ENCODE results near the gene RNF125.
"Not testable (repeated sequence)": the region's sequence is repeated elsewhere in the genome, so short reads cannot be mapped to it uniquely, and the experiment has no call there.

The RNF125 gene

DNA sequence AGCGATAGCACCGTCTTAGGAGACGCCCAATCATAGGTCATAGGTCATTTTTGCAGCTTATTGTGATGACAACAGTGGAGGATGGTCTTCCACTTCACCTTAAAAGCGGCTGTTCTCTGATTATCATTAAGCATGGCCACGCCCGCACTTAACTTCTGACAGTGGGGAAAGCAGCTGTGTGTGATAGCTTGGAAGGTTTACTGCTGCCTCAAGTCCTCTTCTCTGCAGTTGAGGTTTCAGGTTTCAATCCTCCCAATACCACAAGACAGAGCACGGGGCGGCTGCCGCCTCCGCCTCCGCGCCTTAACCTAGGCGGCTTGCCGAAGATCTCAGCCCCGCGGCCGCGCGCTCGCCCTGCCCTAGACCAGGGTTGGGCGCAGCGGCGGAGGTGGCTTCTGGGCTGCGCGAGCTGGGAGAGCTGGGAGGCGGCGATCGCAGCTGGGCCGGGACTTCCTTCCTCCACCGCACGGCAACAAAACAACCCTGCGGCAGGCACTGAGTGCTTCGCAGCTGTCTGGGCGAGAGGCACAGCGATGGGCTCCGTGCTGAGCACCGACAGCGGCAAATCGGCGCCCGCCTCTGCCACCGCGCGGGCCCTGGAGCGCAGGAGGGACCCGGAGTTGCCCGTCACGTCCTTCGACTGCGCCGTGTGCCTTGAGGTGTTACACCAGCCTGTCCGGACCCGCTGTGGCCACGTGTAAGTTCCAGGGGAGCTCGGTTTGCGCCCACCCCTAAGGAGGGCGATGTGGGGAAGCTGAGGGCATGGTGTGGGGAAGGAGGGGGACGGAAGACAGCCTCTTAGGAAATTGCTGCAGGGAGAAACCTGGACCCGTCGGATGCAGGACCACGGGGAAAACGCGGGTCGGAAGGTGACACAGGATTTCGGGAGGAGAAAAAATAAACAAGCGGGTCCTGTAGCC lies at the start of gene RNF125:
Gene RNF125 (plus strand): TSS at position 495 of the 920 bp plus-strand sequence. CDS start 39 bp downstream, at position 534.
- no peak for FAIRE-seq

DNA sequence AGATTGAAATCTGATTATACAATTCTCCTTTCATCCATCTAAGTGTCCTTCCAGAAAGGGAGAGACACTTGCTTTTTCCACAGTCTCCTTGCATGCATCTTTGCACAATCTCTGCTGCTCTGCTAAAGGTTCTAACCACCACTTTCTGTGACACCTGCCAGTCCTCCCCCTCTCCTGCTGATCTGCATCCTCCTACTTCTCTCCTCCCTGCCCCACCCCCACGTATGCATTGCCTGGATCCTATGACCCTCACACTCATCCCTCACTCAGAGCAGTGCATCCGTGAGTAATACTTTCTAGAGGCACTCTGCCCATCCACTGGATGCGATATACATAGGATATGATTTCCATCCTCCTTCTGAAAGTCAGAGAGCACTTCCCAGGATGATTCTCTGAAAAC lies 48.0 kb upstream of the RNF125 start:
- no peak for FAIRE-seq

DNA sequence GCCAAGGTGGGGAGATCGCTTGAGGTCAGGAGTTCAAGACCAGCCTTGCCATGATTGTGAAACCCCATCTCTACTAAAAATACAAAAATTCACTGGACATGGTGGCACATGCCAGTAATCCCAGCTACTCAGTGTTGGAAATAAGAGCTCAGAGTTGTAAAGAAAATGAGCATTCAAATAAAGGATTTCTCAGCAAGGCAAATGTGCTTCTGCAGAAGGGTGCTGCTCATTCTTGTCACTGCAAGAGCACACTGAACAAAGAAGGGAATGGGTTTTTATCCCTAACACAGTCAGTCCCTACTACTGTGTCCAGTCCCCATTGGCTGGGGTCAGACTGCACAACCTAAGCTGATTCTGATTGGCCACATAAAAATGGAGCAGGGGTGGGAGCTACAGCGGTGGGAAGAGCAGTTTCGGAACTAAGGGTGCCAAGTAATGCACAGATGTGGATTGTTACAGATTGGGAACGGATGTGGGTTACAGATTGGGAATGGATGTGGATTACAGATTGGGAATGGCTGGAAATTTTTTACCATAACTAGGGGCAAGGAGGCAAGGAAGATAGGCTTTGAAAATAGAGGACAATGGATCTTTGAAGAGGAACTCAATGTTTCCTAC lies 44.6 kb upstream of the RNF125 start:
- FAIRE-seq, result no peak

DNA sequence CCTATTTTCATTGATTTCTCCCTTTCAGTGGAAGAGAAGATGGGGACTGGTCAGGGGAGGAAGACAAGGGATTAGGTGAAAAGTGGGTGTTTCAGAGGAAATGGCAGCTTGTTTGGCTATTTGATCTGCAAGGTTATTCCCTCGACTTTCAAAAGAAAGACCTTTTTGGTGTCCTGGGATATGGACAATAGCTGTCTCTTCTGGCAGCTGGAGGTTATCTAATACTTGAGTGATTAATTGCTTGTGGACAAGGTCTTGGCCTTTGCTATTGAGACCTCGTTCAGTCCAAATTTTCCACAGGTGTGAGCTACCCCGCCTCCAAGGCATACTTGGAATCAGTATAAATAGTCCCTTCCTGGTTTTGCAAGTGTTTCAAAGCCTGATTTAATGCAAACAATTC lies 42.4 kb upstream of the RNF125 start:
- no peak for FAIRE-seq

DNA sequence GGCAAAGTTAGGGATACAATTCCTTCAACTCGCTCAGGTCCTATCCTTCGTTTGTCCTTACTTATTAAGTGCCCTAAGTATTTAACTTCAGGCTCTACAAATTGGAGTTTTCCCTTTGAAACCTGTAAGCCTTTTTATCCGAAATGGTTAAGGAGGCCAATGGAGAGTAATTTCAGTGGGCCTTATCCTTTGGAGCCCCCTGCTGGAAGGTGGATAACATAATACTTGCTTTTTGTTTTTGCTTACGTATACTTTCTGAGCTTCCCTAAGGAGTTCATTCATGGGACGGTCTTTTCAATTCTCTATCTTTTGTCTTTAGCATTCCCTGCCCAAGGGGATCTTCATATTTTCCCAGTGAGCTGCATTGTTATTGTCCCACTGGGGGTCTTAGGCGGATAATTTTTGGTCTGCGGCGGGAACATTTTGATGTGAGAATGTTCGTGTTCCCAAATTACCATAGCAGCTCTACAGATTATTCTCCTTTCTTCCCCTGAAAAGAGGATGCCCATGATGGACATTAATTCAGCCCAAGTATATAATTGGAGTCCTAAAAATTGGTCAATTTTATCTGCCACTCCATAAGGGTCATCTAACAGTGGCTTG lies 41.3 kb upstream of the RNF125 start:
- FAIRE-seq, result peak; percentile 72

DNA sequence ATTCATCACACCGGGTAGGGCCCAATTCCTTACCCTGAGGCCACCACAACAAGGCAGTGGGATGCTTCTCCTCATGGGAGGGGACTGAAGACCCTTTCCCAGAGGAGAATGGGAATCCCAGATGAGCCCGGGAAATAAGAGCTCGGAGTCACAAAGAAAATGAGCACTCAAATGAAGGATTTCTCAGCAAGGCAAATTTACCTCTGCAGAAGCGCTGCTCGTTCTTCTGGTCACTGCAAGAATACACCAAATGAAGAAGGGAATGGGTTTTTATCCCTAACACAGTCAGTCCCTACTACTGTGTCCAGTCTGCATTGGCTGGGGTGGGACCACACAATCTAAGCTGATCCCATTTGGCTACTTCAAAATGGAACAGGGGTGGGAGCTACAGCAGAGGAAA lies 40.0 kb upstream of the RNF125 start:
- FAIRE-seq, result no peak

DNA sequence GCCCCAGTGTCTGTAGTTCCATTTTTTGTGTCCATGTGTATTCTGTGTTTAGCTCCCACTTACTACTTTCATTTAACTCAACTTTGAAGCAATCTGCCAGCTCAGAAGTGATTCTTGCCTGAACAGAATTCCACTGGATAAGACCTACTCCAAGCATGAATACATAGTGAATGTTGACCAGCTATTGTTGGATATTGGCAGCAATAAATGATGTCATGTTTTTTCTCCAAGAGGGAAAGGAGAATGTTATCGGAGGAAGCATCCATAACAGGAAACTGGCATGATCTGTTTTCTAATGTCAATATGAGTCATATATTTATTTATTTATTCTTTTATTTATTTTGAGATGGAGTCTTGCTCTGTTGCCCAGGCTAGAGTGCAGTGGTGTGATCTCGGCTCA lies 38.9 kb upstream of the RNF125 start:
- no peak for FAIRE-seq

DNA sequence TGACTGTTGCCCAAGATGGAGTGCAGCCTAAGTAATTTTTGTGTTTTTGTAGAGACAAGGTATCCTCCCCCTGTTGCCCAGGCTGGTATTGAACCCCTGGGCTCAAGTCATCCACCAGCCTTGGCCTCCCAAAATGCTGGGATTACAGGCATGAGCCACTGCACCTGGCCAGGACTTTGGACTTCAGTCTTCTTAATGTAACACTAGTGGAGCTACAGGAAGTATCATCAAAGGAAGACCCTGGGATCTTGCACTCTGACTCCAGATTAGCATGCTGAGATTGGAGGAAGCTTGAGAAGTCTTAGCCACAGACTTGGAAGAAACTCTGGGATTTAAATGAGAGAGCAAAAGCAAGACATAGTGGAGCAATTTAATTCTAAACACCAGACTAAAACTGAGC lies 37.8 kb upstream of the RNF125 start:
- no peak for FAIRE-seq

DNA sequence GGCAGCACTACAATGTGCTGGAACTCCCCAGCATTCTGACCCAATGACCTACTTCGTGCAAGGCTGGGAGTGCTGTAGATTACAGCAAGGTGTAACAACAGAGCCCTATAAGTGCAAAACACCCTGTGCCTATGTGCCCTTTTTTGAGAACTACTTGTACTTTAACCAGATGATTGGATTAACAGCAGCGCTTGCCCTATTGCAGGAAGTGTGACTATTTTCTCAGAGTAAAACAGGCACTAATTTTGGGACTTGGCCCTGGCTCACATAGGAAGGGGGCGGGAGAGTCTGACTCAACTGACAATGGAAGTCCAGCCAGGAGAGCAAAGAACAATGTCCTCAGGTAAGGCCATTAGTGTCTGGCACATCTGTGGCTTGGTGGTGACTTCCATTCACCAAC lies 35.6 kb upstream of the RNF125 start:
- no peak for FAIRE-seq

DNA sequence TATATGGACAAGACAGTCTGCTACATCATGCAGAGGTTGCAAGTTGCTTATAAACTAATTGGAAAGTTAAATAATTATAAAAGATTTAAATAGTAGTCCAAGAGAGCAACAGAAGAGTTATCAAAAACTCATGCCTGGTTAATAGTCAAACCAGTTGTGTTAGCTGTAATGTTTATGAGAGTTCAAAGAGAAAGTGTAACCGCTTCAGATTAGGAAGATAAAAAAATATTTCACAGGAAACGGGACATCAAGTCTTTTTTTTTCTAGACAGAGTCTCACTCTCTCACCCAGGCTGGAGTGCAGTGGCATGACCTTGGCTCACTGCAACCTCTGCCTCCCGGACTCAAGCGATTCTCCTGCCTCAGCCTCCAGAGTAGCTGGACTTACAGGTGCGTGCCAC lies 34.6 kb upstream of the RNF125 start:
- FAIRE-seq, result no peak

DNA sequence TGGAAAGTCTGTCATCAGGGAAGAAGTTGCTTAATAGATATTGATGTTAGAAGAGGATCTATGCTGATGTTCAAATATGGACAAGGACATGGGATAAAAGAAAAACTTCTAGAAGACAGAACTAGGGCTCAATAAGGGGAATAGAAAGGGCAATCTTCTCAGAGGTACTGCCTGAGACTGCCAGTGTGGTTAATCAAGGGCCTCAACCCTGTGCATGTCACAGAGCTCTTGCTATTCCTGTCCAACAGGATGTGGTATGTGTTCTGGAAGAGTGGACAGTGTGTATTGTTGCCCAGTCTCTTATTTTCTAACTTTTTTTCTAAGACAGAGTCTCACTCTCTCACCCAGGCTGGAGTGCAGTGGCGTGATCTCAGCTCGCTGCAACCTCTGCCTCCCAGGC lies 27.8 kb upstream of the RNF125 start:
- FAIRE-seq, result no peak

DNA sequence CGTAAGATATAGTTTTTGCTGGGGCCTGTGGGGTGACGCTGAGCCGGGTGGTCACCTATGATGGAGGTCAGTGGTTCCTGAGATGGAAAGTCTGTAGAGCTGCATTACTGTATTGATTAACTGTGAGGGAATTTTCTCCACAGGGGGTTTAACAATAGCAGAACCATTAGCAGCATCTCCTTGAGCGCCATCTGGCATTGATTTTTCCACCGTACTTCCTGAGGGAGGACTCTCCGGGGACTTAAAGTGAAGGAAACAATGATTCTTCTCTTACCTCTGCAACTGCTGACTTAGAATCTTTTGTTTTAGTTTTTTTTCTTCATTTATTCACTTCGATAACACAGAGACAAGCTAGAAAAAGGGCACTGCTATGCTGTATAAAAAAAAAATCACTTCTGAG lies 22.6 kb upstream of the RNF125 start:
- FAIRE-seq, result no peak

DNA sequence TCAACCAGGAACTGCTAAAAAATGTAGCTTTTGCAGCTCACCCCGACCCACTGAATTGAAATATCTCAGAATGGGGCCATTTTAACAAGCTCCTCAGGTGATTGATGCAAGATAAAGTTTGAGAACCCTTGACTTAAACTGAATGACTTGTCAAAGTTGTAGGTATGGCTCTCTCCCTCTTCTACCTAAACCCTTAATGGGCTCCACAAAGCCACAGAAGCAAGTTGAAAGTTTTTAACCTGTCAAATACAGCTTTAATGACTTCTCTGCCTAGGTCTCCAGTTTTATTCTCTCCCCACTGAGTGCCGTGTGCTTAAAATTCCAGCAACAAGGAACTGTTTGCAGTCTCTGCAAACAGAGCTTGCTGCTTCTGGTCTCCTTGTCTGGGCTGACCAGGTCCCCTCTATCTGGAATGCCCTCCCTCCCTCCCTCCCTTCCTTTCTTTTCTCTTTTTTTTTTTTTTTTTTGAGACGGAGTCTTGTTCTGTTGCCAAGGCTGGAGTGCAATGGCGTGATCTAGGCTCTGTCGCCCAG lies 19.7 kb upstream of the RNF125 start:
- no peak for FAIRE-seq

DNA sequence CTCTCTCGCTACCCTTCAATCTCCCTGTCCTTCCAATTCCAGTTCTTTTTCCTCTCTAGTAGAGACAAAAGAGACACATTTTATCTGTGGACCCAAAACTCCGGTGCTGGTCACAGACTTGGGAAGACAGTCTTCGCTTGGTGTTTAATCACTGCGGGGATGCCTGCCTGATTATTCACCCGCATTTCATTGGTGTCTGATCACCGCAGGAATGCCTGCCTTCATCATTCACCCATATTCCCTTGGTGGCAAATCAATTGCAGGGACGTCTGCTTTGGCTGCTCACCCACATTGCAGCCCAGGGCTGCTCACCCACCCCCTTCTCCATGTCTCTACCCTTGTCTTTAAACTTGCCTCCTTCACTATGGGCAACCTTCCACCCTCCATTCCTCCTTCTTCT lies 17.5 kb upstream of the RNF125 start:
- FAIRE-seq, result not testable (repeated sequence)

DNA sequence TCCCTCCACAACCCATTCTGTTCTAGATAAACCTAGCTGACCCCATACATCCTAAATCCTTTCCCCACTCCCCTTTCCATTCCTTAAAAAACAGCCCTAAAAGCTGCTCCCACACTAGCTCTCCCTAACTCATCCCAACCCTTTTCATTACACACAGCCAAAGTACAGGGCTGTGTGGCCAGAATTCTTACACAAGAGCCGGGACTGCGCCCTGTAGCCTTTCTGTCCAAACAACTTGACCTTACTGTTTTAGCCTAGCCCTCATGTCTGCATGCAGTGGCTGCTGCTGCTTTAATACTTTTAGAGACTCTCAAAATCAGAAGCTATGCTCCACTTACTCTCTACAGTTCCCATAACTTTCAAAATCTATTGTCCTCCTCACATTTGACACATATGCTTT lies 14.8 kb upstream of the RNF125 start:
- not testable (repeated sequence) for FAIRE-seq

DNA sequence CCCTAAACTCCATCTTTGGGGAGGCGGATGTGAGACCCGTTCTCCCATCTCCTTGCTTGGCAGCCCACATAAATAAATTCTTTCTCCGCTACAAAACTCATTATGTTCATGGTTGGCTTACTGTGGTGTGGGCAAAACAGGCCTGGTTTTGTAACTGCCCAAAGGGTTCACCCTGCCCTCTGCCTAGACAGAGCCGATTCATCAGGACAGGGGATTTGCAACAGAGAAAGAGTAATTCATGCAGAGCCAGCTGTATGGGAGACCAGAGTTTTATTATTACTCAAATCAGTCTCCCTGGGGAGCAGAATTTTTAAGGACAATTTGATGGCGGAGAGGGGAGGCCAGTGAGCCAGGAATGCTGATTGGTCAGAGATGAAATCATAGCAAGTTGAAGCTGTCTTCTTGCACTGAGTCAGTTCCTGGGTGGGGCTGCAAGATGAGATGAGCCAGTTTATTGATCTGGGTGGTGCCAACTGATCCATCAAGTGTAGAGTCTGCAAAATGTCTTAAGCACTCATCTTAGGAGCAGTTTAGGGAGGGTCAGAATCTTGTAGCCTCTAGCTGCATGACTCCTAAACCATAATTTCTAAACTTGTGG lies 8.4 kb upstream of the RNF125 start:
- no peak for FAIRE-seq

DNA sequence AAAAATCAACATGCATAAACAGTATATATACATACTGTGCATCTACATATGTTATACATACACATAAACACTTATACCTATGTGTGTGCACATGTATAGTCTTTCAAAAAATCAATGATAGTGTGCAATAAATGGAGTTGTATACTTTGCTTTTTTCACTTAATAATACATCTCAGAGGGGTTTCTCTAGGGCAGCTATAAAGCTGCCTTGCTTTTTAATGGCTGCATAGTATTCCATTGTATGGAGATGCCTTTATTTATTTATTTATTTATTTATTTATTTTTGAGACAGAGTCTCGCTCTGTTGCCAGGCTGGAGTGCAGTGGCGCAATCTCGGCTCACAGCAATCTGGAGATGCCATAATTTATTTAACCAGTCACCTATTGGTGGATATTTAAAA lies 7.4 kb upstream of the RNF125 start:
- FAIRE-seq, result no peak

DNA sequence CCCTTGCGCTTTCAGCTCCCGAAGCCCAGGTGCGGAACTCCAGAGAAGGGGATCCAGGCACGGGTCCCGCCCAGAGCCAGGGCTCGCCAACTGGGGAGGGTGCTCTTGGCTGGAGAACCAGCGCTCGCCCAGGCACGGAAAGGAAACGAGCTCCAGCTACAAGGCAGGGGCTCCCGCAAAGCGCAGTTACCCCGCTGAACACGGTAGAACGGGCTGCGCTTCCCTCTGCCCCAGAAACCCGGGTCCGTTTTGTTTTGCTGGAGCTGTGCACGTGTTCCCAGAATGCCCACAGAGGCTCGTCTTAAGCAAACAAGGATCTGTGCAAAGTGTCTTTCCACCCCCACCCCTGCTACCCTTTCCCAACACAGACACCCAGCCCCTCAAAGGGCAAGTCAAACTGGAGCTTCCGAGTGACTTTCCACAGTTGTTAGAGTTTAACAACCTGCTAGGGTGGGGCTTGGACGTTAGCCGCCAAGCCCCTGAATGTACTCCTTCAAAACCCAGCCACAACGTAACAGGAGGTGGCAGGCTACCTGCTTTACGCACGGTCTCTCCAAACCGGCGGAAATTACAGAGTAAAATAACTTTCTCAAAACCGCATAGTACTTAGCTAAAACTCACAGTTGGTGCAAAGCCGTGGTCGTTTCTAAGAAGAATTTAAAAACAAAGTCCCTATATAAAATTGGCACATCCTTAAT lies 775 bp downstream of the RNF125 start:
- no peak for FAIRE-seq

DNA sequence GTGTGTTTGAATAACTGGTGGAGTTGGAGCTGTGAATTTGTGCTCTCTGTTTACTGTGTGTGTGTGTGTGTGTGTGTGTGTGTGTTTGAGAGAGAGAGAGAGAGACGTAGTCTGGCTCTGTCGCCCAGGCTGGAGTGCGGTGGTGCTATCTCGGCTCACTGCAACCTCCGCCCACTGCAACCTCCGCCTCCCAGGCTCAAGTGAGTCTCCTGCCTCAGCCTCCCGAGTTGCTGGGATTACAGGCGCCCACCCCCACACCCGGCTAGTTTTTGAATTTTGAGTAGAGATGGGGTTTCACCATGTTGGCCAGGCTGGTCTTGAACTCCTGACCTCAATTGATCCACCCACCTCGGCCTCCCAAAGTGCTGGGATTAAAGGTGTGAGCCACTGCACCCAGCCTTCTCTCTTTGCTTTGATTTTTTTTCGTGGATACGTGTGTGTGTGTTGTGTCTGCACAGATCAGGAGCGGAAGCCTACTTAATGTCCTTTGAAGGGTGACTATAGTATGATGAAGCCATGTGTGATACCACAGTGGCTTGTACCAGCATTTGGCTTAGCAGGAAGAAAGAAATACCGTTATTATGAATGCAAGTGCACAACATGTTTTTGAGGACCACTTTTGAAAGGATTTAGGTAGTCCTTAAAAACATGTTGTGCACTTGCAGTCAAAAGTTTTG lies 1.5 kb downstream of the RNF125 start:
- not testable (repeated sequence) for FAIRE-seq

DNA sequence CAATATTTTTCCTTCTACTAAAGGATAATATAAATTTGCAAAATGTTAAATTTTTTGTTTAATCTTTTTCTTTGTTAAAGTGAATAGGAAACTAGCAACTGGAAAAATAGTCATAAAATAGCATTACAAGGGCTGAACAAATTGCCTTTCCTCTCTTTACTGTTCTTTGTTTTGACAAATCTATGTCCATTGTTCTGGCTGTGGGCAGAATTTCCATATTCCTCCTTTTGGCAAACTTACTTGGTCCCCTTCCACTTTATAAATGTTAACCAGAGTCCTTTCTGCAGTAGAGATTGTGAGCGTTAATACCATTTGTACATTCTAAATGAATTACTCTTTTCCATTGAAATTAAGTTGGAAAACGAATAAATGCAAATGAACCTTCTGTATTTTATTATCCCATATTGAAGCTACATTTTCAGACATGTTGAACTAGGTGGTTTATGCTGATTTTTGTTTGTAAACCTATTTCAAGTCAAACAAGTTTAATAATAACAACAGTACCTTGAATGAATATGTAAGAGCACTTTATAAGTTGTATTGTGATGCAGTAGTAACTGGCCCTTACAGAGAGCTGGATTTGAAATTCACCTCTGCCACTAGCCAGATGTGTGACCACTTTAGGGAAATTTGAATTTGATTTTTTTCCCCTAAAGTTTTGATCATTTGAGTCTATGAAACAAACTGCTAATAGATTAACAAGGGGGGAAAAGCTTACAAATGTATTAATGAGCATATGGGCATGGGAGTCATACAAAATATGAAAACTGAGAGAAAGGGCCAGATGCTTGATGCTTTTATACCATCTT lies 3.3 kb downstream of the RNF125 start:
- no peak for FAIRE-seq

DNA sequence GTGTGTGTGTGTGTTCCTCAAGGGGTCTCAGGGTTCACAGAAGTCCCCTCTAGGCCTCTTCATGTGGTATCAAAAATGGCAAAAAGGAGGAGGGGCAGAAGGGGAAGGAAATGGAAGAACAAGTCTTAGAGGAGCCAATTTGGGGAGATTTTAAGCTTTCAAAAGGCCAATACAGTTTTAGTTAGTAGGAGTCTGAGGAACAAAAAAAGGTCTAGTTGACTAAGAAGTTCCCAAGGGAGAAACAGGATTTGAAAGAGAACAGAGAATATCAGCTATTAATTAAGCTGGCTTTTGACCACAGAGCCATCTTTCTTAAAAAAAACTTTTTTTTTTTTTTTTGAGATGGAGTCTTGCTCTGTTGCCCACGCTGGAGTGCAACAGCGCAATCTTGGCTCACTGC lies 7.1 kb downstream of the RNF125 start:
- FAIRE-seq, result no peak

All from islet of Langerhans (tissue), 1 donor.